GM12878 (cell line): ENCODE data around the gene CHIC2. TPM values are rescaled to one million over a fixed set of nuclear protein-coding genes. Genes with fewer than 3 reads are reported as not detected.

Source experiments
- ATAC-seq: fragments of 200-7000 bp; cut with Tn5 transposase; 3 replicates; pipeline ENCODE4 v1.9.1; 2020; ENCODE audit warnings: mild to moderate bottlenecking, moderate library complexity
- BruUV-seq: library from RNA; stranded (reverse); fragments of 400-500 nt; replicated peaks from 2 replicates; lab custom pipeline; 2021; lab: Mats Ljungman, UMichigan
- CTCF ChIA-PET: fragments of 300-600 bp; sonication (Branson Sonifier 250); formaldehyde crosslinking; extraction: SDS; loops from one replicate; lab custom pipeline; 2021; ENCODE audit warnings: inconsistent platforms; lab: Yijun Ruan, JAX
- POLR2A ChIA-PET: fragments of 350-600 bp; formaldehyde crosslinking; extraction: SDS; loops from one replicate; lab custom pipeline; 2021; ENCODE audit warnings: inconsistent platforms; lab: Charles Lee
- RAD21 ChIA-PET: fragments of 300-600 bp; sonication (Branson Sonifier 250); formaldehyde crosslinking; loops from one replicate; lab custom pipeline; 2023; ENCODE audit warnings: antibody characterized with exemption; ENCODE audit not compliant: unreplicated experiment; lab: Charles Lee
- SMC1A ChIA-PET: fragments of 300-600 bp; sonication (Branson Sonifier 250); formaldehyde crosslinking; loops from one replicate; lab custom pipeline; 2023; ENCODE audit not compliant: unreplicated experiment, uncharacterized antibody; lab: Charles Lee
- DNase-seq: peaks from one replicate; pipeline ENCODE4 v3.0.0-alpha.2; 2011; ENCODE audit warnings: low read depth, low spot score
- FAIRE-seq: peaks from 3 replicates; lab custom pipeline; 2011; peaks lifted over from hg19 to GRCh38; lab: Jason Lieb, UNC
- H2AFZ ChIP-seq: 2 replicates; pipeline ENCODE4 v1.6.0; 2011; ENCODE audit warnings: low read depth, low read length, control low read depth; ENCODE audit not compliant: control insufficient read depth
- H3K27ac ChIP-seq: 2 replicates; pipeline ENCODE4 v1.5.1; 2011; ENCODE audit warnings: control low read depth; ENCODE audit not compliant: control insufficient read depth, insufficient read depth
- H3K27me3 ChIP-seq, 2 experiments: replicated peaks in 1 of 2; 2 replicates each; pipeline versions ENCODE4 v1.6.0 to v1.6.1; 2011; ENCODE audit warnings: low read length in 1 of 2; ENCODE audit not compliant: control insufficient read depth in 2 of 2, insufficient read depth in 2 of 2
- H3K36me3 ChIP-seq, 2 experiments: 2 replicates each; pipeline ENCODE4 v1.5.1; 2011; ENCODE audit warnings: low read length in 1 of 2; ENCODE audit not compliant: control insufficient read depth in 2 of 2, insufficient read depth in 2 of 2
- H3K4me1 ChIP-seq: 2 replicates; pipeline ENCODE4 v1.6.1; 2011; ENCODE audit warnings: mild to moderate bottlenecking, low read length, moderate library complexity, mixed read lengths; ENCODE audit not compliant: control insufficient read depth, insufficient read depth
- H3K4me2 ChIP-seq: 2 replicates; pipeline ENCODE4 v1.6.0; 2011; ENCODE audit warnings: control low read depth; ENCODE audit not compliant: control insufficient read depth, insufficient read depth
- H3K4me3 ChIP-seq: fragments of 200-600 bp; sonication (generic); 2 replicates; pipeline ENCODE4 v1.5.1; 2016
- H3K79me2 ChIP-seq: 2 replicates; pipeline ENCODE4 v1.6.0; 2011; ENCODE audit warnings: low read length; ENCODE audit not compliant: control insufficient read depth, insufficient read depth
- H3K9ac ChIP-seq: 2 replicates; pipeline ENCODE4 v1.8.0; 2011; ENCODE audit warnings: low read length, control low read depth, mixed read lengths; ENCODE audit not compliant: control insufficient read depth, insufficient read depth
- H3K9me3 ChIP-seq: replicated peaks from 3 replicates; pipeline ENCODE4 v1.5.1; 2011; ENCODE audit warnings: mild to moderate bottlenecking, low read length; ENCODE audit not compliant: control insufficient read depth, insufficient read depth
- H4K20me1 ChIP-seq: 2 replicates; pipeline ENCODE4 v1.6.0; 2011; ENCODE audit not compliant: control insufficient read depth, insufficient read depth
- BCL11A ChIP-seq: IDR thresholded peaks from 2 replicates; pipeline ENCODE4 v1.6.1; 2011; ENCODE audit warnings: low read depth, low read length
- CHD2 ChIP-seq: IDR thresholded peaks from 2 replicates; pipeline ENCODE4 v1.6.1; 2011; ENCODE audit warnings: low read depth, low read length, improper control_type of control experiment, borderline replicate concordance
- DPF2 ChIP-seq: fragments of 450-650 bp; IDR thresholded peaks from 2 replicates; pipeline ENCODE4 v1.6.1; 2017; ENCODE audit warnings: mild to moderate bottlenecking
- FOXM1 ChIP-seq: IDR thresholded peaks from 2 replicates; pipeline ENCODE4 v1.6.1; 2012; ENCODE audit warnings: low read depth, mild to moderate bottlenecking, inconsistent platforms, low read length, moderate library complexity
- IKZF2 ChIP-seq, 2 experiments: fragments of 450-650 bp; IDR thresholded peaks; 2 replicates each; pipeline ENCODE4 v1.6.1; 2017; ENCODE audit warnings: mild to moderate bottlenecking in 2 of 2, moderate library complexity in 2 of 2
- NFIC ChIP-seq: IDR thresholded peaks from 2 replicates; pipeline ENCODE4 v1.6.1; 2012; ENCODE audit warnings: low read depth, mild to moderate bottlenecking, inconsistent platforms, low read length, moderate library complexity
- NR2C1 ChIP-seq: fragments of 450-650 bp; IDR thresholded peaks from 2 replicates; pipeline ENCODE4 v1.6.1; 2017; ENCODE audit warnings: antibody characterized with exemption, mild to moderate bottlenecking, moderate library complexity
- SMC3 ChIP-seq: IDR thresholded peaks from 2 replicates; pipeline ENCODE4 v1.6.1; 2011; ENCODE audit warnings: low read length, improper control_type of control experiment, borderline replicate concordance
- WRNIP1 ChIP-seq: IDR thresholded peaks from 2 replicates; pipeline ENCODE4 v1.6.1; 2011; ENCODE audit warnings: low read depth, low read length, improper control_type of control experiment, borderline replicate concordance
- ZBED1 ChIP-seq: IDR thresholded peaks from 2 replicates; pipeline ENCODE4 v1.6.1; 2016; ENCODE audit warnings: borderline replicate concordance
- ZNF217 ChIP-seq: fragments of 450-650 bp; IDR thresholded peaks from 2 replicates; pipeline ENCODE4 v1.6.1; 2017; ENCODE audit warnings: antibody characterized with exemption, mild to moderate bottlenecking
- ZNF622 ChIP-seq: fragments of 450-650 bp; IDR thresholded peaks from 2 replicates; pipeline ENCODE4 v1.6.1; 2017; ENCODE audit warnings: mild to moderate bottlenecking, inconsistent platforms
- WGBS: methylation state at CpG from one replicate; pipeline ENCODE4 v1.1.6; 2016; ENCODE audit warnings: low lambda C conversion rate; ENCODE audit not compliant: insufficient replicate concordance, insufficient coverage; ENCODE audit errors: missing lambda C conversion rate; 5-methylcytosine and 5-hydroxymethylcytosine counted together
- in situ Hi-C: fragments of 300-500 bp; cut with MboI; formaldehyde crosslinking; loops from 9 replicates; pipeline ENCODE4 v1.14.3; 2018; ENCODE audit warnings: mixed read lengths
- intact Hi-C: fragments of 100-400 bp; cut with micrococcal nuclease; formaldehyde crosslinking; loops from one replicate; pipeline ENCODE4 v1.14.2; 2022; ENCODE audit not compliant: unreplicated experiment
- polyA plus RNA-seq, 11 experiments: library from polyadenylated mRNA; depleted of rRNA in 4 of 11; unstranded in 6 of 11; stranded (reverse) in 5 of 11; fragments of >200 nt; fragmentation: Nextera tagmentation in 4 of 11; fragmentation: Illumina TruSeq in 1 of 11; extraction: Ambion mirVana in 4 of 11; extraction: Trizol in 1 of 11; gene quantifications; 1 replicate in 1 of 11; 2 replicates in 10 of 11; pipeline versions ENCODE4 v1.2.1 to v1.2.3, GENCODE V29; 2011 to 2016; ENCODE audit warnings: inconsistent platforms in 2 of 11, missing spikeins in 2 of 11, low read depth in 1 of 11
- total RNA-seq, 4 experiments: library from RNA; depleted of rRNA in 3 of 4; stranded (reverse); fragments of >200 nt in 3 of 4; fragmentation: Illumina TruSeq in 1 of 4; extraction: Trizol in 1 of 4; gene quantifications; 2 replicates each; pipeline versions ENCODE4 v1.2.1 to v1.2.3, GENCODE V29; 2013 to 2021
- TF ChIP-seq, protein P1 (sequence below), 3 experiments: IDR thresholded peaks in 2 of 3; conservative IDR thresholded peaks in 1 of 3; 2 replicates each; pipeline ENCODE4 v1.5.1; 2011; ENCODE audit warnings: low read depth in 3 of 3, low read length in 3 of 3, mild to moderate bottlenecking in 3 of 3, control low read depth in 2 of 3, moderate library complexity in 2 of 3, inconsistent platforms in 1 of 3, mixed read lengths in 1 of 3; ENCODE audit not compliant: control insufficient read depth in 2 of 3, insufficient read depth in 1 of 3; ENCODE audit errors: extremely low read depth in 1 of 3
- TF ChIP-seq, protein P2 (sequence below): fragments of 450-650 bp; IDR thresholded peaks from 2 replicates; pipeline ENCODE4 v1.6.1; 2017; ENCODE audit warnings: mild to moderate bottlenecking, moderate library complexity
- TF ChIP-seq, protein P3 (sequence below): fragments of 150-350 bp; IDR thresholded peaks from 2 replicates; pipeline ENCODE4 v1.6.1; 2016; ENCODE audit warnings: low read depth, low read length

The CHIC2 gene
- total and polyA plus RNA-seq, 10 of the 15 experiments (the other 5 are each of a cell fraction or from before 2014, with no cell fraction given) = 0.80 to 24.4 (median 12.2) TPM

DNA sequence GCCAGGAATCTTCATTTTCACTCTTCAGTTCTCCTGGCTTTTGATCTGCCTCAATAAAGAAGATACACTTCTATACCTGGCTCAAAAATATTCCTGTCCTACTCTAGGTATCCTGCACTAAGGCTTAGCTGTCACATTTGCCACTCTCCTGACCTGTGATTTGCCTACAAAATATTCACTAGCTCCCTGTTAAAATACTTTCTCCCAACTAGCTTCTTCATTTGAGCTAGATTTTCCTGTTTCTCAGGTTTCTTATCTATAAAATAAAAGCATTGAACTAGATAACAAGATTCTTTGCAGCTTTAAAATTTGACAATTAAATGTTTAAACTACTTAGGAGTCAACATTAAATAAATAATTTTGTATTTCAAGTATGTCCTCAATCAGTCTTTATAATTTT is 53.2 kb downstream of the CHIC2 start (continued):
- TF ChIP-seq, protein P1, sequence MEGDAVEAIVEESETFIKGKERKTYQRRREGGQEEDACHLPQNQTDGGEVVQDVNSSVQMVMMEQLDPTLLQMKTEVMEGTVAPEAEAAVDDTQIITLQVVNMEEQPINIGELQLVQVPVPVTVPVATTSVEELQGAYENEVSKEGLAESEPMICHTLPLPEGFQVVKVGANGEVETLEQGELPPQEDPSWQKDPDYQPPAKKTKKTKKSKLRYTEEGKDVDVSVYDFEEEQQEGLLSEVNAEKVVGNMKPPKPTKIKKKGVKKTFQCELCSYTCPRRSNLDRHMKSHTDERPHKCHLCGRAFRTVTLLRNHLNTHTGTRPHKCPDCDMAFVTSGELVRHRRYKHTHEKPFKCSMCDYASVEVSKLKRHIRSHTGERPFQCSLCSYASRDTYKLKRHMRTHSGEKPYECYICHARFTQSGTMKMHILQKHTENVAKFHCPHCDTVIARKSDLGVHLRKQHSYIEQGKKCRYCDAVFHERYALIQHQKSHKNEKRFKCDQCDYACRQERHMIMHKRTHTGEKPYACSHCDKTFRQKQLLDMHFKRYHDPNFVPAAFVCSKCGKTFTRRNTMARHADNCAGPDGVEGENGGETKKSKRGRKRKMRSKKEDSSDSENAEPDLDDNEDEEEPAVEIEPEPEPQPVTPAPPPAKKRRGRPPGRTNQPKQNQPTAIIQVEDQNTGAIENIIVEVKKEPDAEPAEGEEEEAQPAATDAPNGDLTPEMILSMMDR (IDR thresholded peaks at IDR 0.05 in 2 of 3, conservative IDR thresholded peaks at IDR 0.05 in 1 of 3; ENCODE audit: control insufficient read depth in 2 of 3, extremely low read depth in 1 of 3, insufficient read depth in 1 of 3, low read depth in 3 of 3, low read length in 3 of 3) = no peak
- no peak for TF ChIP-seq ZNF622
- TF ChIP-seq ZBED1 = no peak
- no peak for TF ChIP-seq DPF2
- TF ChIP-seq, all 136 proteins: peak for 0

DNA sequence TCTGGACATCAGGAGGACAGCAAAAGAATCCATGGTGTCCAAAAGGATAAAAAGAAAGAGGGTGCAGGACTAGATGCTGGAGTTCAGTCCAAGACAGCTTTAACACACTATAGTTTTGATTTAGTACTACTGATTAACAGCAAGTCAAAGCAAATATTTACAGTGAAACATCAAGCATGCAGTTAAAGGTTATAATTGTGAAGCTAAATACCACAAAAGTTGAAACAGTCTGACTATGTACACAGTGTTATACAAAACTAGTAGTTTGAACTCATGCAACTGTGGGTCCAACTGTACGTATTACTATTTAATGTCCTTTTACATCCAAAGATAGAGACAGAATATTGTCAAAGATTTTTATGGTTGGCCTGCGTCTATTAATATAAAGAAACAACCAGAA is 57.6 kb downstream of the CHIC2 start:
- RAD21 ChIA-PET = no interaction called here
- in situ Hi-C loops = no loop called here
- 92% methylated on average over 2 of the region's 2 CpGs for WGBS
- Histone ChIP-seq H3K79me2 (no peaks in the 10 kb centered on the region), H3K4me1 (no peaks in the 10 kb centered on the region), H3K27ac (no peak overlapping the region), H3K27me3 (no peaks in the 10 kb centered on the region), H3K9ac (no peak overlapping the region), H3K9me3 (no peaks in the 10 kb centered on the region)
- ATAC-seq (no peak), FAIRE-seq (no peak)
- no TSS peak for BruUV-seq
- CTCF ChIA-PET = interaction anchor here (0.9 to 1.4 kb wide), 2 partner anchors 13 to 30 kb away, joined by 3 read pairs; no protein-coding TSS in a partner anchor
- intact Hi-C loops = no loop called here
- POLR2A ChIA-PET = no interaction called here
- SMC1A ChIA-PET = interaction anchor here (1.8 to 2.1 kb wide), 2 partner anchors 10 to 56 kb away, joined by 4 to 8 read pairs; no protein-coding TSS in a partner anchor
- TF ChIP-seq BCL11A (no peak), IKZF2 (IDR thresholded peaks at IDR 0.05) (no peak), WRNIP1 (no peak), ZNF217 (no peak), NFIC (no peak), NR2C1 (no peak), CHD2 (no peak), SMC3 (no peak), FOXM1 (no peak)
- TF ChIP-seq, protein P2, sequence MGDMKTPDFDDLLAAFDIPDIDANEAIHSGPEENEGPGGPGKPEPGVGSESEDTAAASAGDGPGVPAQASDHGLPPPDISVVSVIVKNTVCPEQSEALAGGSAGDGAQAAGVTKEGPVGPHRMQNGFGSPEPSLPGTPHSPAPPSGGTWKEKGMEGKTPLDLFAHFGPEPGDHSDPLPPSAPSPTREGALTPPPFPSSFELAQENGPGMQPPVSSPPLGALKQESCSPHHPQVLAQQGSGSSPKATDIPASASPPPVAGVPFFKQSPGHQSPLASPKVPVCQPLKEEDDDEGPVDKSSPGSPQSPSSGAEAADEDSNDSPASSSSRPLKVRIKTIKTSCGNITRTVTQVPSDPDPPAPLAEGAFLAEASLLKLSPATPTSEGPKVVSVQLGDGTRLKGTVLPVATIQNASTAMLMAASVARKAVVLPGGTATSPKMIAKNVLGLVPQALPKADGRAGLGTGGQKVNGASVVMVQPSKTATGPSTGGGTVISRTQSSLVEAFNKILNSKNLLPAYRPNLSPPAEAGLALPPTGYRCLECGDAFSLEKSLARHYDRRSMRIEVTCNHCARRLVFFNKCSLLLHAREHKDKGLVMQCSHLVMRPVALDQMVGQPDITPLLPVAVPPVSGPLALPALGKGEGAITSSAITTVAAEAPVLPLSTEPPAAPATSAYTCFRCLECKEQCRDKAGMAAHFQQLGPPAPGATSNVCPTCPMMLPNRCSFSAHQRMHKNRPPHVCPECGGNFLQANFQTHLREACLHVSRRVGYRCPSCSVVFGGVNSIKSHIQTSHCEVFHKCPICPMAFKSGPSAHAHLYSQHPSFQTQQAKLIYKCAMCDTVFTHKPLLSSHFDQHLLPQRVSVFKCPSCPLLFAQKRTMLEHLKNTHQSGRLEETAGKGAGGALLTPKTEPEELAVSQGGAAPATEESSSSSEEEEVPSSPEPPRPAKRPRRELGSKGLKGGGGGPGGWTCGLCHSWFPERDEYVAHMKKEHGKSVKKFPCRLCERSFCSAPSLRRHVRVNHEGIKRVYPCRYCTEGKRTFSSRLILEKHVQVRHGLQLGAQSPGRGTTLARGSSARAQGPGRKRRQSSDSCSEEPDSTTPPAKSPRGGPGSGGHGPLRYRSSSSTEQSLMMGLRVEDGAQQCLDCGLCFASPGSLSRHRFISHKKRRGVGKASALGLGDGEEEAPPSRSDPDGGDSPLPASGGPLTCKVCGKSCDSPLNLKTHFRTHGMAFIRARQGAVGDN = no peak
- TF ChIP-seq, protein P3, sequence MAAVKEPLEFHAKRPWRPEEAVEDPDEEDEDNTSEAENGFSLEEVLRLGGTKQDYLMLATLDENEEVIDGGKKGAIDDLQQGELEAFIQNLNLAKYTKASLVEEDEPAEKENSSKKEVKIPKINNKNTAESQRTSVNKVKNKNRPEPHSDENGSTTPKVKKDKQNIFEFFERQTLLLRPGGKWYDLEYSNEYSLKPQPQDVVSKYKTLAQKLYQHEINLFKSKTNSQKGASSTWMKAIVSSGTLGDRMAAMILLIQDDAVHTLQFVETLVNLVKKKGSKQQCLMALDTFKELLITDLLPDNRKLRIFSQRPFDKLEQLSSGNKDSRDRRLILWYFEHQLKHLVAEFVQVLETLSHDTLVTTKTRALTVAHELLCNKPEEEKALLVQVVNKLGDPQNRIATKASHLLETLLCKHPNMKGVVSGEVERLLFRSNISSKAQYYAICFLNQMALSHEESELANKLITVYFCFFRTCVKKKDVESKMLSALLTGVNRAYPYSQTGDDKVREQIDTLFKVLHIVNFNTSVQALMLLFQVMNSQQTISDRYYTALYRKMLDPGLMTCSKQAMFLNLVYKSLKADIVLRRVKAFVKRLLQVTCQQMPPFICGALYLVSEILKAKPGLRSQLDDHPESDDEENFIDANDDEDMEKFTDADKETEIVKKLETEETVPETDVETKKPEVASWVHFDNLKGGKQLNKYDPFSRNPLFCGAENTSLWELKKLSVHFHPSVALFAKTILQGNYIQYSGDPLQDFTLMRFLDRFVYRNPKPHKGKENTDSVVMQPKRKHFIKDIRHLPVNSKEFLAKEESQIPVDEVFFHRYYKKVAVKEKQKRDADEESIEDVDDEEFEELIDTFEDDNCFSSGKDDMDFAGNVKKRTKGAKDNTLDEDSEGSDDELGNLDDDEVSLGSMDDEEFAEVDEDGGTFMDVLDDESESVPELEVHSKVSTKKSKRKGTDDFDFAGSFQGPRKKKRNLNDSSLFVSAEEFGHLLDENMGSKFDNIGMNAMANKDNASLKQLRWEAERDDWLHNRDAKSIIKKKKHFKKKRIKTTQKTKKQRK = no peak
- TF ChIP-seq, all 136 proteins: peak for 0
- no peak overlapping the region for H3K4me2 ChIP-seq
- no peak for DNase-seq
- H4K20me1 ChIP-seq = no peaks in the 10 kb centered on the region
- no peak overlapping the region for H3K4me3 ChIP-seq
- no peaks in the 10 kb centered on the region; a peak in 1 of 4 replicates for H3K36me3 ChIP-seq
- no peak overlapping the region for H2AFZ ChIP-seq
